CD4-positive, alpha-beta T cell treated with Interleukin-21 for 1 hour (primary cell): ENCODE results near the gene FANK1.
A peak's percentile ranks its signal among the peaks of the same experiment; 100 is the strongest.
"Not testable (repeated sequence)": the region's sequence is repeated elsewhere in the genome, so short reads cannot be mapped to it uniquely, and the experiment has no call there.

Experiments used
- DNase-seq: peaks from one replicate; pipeline ENCODE4 v3.0.0-alpha.2; 2020

Gene FANK1

GRCh38 chr10:125892402-125892801 is 4.0 kb upstream of the FANK1 start:
- DNase-seq: not testable (repeated sequence)

GRCh38 chr10:125894176-125894575 is 2.2 kb upstream of the FANK1 start:
- not testable (repeated sequence) for DNase-seq

- peak; percentile 4 for DNase-seq
These were observed 955 bp upstream of the FANK1 start for GRCh38 chr10:125895130-125896087.

GRCh38 chr10:125897317-125897716 is 953 bp downstream of the FANK1 start:
- DNase-seq: not testable (repeated sequence)

- not testable (repeated sequence) for DNase-seq
These were observed 4.6 kb downstream of the FANK1 start for GRCh38 chr10:125900963-125901362.

- not testable (repeated sequence) for DNase-seq
These were observed 6.8 kb downstream of the FANK1 start for GRCh38 chr10:125903135-125903640.

GRCh38 chr10:125905069-125905994 is 9.0 kb downstream of the FANK1 start:
- not testable (repeated sequence) for DNase-seq

- DNase-seq: not testable (repeated sequence)
These were observed 11.2 kb downstream of the FANK1 start for GRCh38 chr10:125907598-125907997.

GRCh38 chr10:125908813-125909212 is 12.4 kb downstream of the FANK1 start:
- not testable (repeated sequence) for DNase-seq

- DNase-seq: not testable (repeated sequence)
These were observed 13.1 kb downstream of the FANK1 start for GRCh38 chr10:125909491-125909890.

GRCh38 chr10:125911145-125911544 is 14.8 kb downstream of the FANK1 start:
- no peak for DNase-seq

- DNase-seq: no peak
These were observed 15.6 kb downstream of the FANK1 start for GRCh38 chr10:125911990-125912389.

GRCh38 chr10:125913277-125913676 is 16.9 kb downstream of the FANK1 start:
- not testable (repeated sequence) for DNase-seq

- no peak for DNase-seq
These were observed 20.6 kb downstream of the FANK1 start for GRCh38 chr10:125916977-125917376.

- not testable (repeated sequence) for DNase-seq
These were observed 21.5 kb downstream of the FANK1 start for GRCh38 chr10:125917704-125918361.

GRCh38 chr10:125921643-125922306 is 25.4 kb downstream of the FANK1 start:
- DNase-seq: not testable (repeated sequence)

- no peak for DNase-seq
These were observed 29.0 kb downstream of the FANK1 start for GRCh38 chr10:125925262-125925834.

- DNase-seq: no peak
These were observed 29.9 kb downstream of the FANK1 start for GRCh38 chr10:125926247-125926646.

- DNase-seq: not testable (repeated sequence)
These were observed 30.9 kb downstream of the FANK1 start for GRCh38 chr10:125927265-125927664.

- no peak for DNase-seq
These were observed 32.7 kb downstream of the FANK1 start for GRCh38 chr10:125928928-125929585.

GRCh38 chr10:125929618-125930017 is 33.3 kb downstream of the FANK1 start:
- no peak for DNase-seq
